ENCODE measurements around the gene TTC33.
"Not testable (repeated sequence)": the region's sequence is repeated elsewhere in the genome, so short reads cannot be mapped to it uniquely, and the experiment has no call there.

Gene TTC33

DNA sequence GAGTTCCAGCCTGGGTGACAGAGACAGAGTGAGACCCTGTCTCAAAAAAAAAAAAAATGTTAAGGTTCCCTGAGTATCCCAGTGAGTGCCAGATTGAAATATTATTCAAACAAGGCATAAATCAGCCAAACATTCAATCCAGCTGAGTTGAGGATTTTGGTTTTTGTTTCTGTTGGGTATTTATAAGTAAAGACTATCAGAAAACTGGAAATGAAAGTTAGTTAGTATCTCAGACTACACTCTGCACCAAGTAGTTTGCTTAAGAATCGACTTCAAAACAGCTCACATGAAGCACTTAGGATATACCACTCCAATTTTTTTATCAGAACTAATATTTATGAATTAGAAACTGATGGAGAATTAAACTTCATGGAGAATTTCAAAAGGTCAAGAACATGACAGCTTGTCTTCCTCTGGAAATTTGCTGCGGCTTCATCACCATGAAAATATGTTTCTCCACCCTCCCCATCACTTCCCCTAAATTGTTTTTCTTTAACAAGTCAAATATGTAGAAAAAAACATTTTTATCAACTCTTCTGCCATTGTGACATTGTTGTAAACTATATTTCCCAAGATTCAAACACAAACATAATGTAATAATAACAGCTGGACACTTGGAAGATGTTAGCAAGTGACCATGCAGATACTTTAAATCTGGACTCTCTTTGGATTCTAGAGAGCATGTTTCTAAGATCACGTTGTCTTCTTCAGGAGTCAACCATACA, 186.1 kb downstream of the TTC33 start:
- DNase-seq (ENCODE audit: low spot score) = no peak

DNA sequence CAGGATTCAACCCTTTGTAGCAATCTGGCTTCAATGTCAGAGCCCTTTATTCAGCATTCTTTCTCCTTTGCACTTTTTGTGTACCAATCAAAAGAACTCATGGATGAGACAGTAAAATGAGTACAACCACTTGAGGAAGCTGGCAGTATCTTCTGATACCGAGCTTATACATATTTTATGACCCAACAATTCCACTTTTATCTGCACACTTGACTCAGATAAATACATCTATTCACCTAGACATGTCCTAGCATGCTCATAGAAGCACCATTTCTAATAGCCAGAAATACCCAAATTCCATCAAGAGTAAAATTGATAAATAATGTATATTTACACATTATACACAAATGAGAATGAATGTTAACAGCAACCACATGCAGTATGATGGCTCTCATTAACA, 187.2 kb downstream of the TTC33 start:
- DNase-seq (ENCODE audit: low spot score) = no peak

DNA sequence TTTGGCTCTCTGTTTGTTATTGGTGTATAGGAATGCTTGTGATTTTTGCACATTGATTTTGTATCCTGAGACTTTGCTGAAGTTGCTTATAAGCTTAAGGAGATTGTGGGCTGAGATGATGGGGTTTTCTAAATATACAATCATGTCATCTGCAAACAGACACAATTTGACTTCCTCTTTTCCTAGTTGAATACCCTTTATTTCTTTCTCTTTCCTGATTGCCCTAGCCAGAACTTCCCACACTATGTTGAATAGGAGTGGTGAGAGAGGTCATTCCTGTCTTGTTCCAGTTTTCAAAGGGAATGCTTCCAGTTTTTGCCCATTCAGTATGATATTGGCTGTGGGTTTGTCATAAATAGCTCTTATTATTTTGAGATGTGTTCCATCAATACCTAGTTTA, 192.6 kb downstream of the TTC33 start:
- DNase-seq (ENCODE audit: low spot score) = not testable (repeated sequence)

DNA sequence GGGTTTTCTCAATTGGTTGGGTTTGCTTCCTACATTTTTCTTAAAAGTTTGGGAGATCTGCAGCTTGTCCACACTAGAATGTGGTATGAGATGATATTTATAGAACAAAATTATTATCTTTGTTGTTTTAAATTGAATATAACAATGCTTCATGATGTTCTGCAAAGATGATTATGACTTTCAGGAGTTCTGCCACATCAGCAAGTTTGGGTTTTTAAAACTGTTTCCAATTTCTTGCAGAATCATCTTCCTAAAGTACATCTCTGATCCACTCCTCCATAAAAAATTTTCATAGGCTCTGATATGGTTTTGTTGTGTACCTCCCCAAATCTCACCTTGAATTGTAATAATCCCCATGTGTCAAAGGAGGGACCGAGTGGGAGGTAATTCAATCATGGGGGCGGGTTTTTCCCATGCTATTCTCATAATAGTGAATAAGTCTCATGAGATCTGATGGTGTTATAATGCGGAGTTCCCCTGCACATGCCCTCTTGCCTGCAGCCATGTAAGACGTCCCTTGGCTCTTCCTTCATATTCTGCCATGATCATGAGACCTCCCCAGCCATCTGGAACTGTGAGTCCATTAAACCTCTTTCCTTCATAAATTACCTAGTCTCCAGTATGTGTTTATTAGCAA, 195.2 kb downstream of the TTC33 start:
- no peak for DNase-seq (ENCODE audit: low spot score)

DNA sequence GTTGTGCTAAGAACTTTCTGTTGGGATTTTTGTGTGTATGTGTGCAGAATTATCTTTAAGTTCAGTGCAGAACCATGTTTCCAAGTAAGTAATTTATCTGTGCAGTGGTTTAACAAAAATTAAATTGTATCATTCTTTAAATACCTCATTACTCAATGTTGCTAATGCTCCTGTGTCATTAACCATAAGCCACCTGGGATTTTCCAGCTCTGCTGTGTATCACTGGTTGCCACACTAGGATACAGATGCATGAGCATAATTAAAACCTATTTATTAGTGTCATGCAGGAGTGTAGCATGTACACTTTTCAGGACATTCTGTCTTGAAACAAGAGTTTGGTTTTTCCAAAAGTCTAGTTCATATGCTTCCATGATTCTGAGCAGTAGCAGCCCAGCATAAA, 196.5 kb downstream of the TTC33 start:
- DNase-seq (ENCODE audit: low spot score) = no peak

GRCh38 chr5:40557501-40557900, 198.3 kb downstream of the TTC33 start:
- no peak for DNase-seq (ENCODE audit: low spot score)

- DNase-seq (ENCODE audit: low spot score) = no peak
These were observed 198.9 kb downstream of the TTC33 start for GRCh38 chr5:40556811-40557210.

GRCh38 chr5:40555886-40556285, 199.9 kb downstream of the TTC33 start:
- DNase-seq (ENCODE audit: low spot score) = no peak

- no peak for DNase-seq (ENCODE audit: low spot score)
These were observed 200.9 kb downstream of the TTC33 start for GRCh38 chr5:40554813-40555212.

DNA sequence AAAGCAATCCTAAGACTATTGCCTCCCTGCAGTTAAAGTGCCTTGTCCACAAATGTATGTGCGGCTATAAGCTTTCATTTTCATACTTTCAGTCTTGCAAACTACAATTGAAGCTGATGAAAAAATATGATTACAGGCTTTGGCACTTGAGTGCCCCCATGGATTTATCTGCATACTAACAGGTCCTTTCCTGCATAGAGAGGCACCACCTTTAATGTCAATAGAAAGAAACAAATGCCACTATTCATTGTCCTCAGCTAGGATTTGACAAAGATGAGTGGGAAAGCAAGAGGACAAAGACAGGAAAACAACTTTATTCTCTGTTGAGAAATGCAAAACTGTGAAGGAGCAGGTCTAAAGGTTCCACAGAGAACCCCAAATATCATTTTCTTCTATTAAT, 201.7 kb downstream of the TTC33 start:
- no peak for DNase-seq (ENCODE audit: low spot score)

DNA sequence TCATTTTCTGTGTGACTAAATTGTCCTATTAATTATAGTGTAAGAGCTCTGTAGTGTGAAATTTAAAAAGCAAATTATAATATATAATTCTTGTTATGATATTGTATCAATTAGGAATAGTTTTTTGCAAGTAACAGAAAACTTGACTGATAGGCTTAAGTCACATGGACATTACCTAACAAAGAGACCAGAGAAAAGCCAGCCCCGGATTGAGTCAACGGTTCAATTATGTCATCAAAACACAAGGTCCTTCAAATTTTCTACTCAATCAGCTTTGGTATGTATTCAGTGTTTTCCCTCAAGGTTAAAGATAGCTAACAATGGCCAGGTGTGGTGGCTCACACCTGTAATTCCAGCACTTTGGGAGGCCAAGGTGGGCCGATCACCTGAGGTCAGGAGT, 202.8 kb downstream of the TTC33 start:
- no peak for DNase-seq (ENCODE audit: low spot score)

- DNase-seq (ENCODE audit: low spot score) = no peak
These were observed 204.0 kb downstream of the TTC33 start for GRCh38 chr5:40551496-40552491.

- no peak for DNase-seq (ENCODE audit: low spot score)
These were observed 205.3 kb downstream of the TTC33 start for GRCh38 chr5:40550481-40550880.

GRCh38 chr5:40549616-40550015, 206.1 kb downstream of the TTC33 start:
- DNase-seq (ENCODE audit: low spot score) = no peak

DNA sequence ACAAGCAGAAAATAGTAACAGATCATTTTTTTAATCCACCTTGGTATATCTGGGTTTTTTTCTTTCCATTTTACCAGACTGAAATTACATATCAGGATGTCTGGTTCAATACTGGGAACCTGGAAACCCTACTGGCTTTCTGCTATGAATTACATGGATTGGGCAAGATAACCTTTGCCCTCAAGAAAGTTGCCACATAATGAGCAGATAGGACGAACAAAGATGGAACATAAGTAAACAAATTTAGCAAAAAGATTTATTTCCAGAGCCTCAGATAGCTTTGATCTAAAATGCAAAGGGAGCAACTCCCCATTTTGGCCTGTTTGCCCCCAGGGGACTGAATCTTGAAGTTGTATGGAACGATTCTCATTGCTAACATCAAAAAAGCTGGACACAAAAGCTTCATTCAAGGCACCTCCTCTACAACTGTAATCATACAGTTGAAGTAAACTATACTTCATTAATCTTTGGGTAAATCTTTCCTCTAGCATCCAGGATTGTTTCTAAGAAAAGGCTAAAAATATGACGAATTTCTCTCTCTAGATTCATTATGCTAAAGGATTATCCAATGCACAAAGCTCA, 207.7 kb downstream of the TTC33 start:
- no peak for DNase-seq (ENCODE audit: low spot score)

GRCh38 chr5:40547557-40547956, 208.2 kb downstream of the TTC33 start:
- DNase-seq (ENCODE audit: low spot score) = no peak

DNA sequence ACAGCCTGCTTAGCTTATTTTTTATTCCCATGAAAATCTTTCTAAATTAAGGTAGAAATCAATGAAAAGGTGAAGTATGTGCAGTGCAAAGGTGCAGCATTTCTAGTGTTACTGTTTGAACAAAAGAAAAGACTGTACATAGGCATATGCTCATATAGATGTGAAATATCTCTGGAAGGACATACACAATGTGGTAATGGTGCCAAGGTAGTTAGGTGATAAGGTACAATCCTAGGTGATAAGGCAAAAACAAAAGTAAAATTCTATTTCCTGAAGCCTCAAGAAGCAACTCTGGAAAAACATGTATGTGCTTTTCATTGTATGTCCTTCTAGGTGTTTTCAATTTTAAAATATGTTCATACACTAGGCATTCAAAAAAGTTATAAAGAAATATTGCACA, 215.5 kb downstream of the TTC33 start:
- no peak for DNase-seq (ENCODE audit: low spot score)

GRCh38 chr5:40524677-40525076, 231.1 kb downstream of the TTC33 start:
- no peak for DNase-seq (ENCODE audit: low spot score)

DNA sequence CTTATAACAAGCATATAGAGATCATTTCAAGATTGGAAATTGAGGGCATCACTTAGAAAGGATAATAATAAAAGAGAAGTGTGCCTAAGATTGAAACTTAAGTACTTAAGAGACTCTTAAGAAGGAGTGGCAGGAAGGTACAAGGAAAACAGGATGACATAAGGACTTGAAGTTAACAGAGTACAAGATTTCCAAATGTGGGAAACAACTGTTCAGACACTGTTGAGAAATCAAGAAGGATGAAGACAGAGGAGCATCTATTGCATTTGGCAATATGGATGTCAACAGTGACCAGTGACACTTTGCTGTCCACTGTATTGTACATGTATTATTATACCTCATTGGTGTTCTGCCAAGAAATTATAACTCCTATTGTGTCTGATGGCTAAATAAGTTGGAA, 233.8 kb downstream of the TTC33 start:
- no peak for DNase-seq (ENCODE audit: low spot score)

DNA sequence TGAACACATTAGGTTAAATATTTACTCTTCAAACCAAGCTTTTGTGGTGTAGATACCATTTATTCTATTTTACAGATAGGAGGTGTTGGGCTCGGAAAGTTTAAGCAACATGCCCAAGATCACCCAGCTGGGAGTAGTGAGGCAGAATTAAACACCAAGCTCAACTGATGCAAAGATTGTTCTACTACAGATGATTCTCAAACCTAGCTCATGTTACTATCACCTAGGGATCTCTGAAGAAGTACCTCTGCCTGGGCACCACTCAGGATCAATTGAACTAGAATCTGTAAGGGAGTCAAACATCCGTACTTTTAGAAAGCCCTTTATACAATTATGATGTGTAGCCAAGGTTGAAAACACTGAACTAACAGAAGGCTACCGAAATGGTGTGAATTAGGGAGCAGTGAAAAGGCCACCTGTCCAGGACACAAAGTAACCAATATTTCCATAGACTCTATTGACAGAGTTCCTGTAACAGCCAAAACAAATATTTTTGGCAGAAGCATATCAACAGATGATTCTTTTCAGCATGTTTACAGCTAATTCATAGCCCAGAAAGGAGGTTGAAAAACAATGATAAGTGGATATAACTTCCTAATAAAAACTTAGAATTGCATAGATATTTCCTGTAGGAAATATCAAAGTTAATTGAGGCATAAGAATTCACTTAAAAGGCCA, 234.5 kb downstream of the TTC33 start:
- DNase-seq (ENCODE audit: low spot score) = no peak

DNA sequence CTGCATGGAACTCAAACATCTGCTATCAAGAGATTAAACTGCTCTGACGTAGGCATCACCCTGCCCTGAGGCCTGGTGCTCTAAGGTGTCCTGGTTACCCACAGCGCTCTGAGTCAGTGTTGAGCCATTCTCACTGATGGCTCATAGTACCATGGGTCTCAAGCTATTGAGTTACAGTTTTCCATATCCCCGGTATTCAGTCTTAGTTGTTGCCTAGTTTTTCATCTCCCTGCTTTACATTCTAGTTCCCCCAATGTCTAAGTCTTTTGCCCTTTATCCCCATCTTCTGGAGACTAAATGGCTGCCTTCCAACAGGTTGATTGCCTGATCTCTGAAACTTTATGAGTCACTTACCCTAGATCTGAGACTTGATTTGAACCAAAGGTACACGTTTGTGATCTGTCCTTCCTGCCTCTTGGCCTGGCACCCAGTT, 237.3 kb downstream of the TTC33 start:
- no peak for DNase-seq (ENCODE audit: low spot score)

- no peak for DNase-seq (ENCODE audit: low spot score)
These were observed 240.3 kb downstream of the TTC33 start for GRCh38 chr5:40515476-40515875.
